ENCODE data around the gene CKAP2L. TPM values are rescaled to one million over a fixed set of nuclear protein-coding genes. Genes with fewer than 3 reads are reported as not detected.

CKAP2L gene
- total and polyA plus RNA-seq, 9 of the 15 experiments (the other 6 are each of a cell fraction or from before 2014, with no cell fraction given): 10.4 to 21.9 (median 14.2) TPM

DNA sequence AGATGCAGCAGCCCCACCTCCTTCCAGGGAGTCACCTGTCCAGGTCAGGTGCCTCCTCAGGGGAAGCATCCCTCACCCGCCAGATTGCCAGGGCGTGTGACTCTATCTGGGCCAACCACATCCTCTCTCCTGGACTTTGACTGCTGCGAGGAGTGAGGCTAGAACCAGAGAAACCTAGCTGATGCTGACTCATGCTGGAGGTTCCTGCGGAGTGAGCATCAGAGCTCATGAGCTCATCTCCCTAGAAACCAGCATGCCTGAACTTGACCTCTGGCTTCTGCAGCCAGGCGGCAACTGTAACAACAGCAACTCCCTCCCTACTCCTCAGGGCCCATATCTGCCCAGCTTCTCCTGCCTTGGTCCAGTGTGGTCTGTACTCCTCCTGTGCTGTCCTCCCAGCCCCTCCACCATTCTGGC, 71.9 kb downstream of the CKAP2L start (continued):
- TF ChIP-seq ARID2 (IDR thresholded peaks at IDR 0.05) (no peak), HDAC3 (IDR thresholded peaks at IDR 0.05; ENCODE audit: borderline replicate concordance, partially characterized antibody) (no peak), ATF1 (CRISPR knock-in tag; IDR thresholded peaks at IDR 0.05) (no peak), ATF1 (tag; IDR thresholded peaks at IDR 0.05) (peak; percentile 47; the same call in 1 of the 2 replicates), NFE2L1 (tag; IDR thresholded peaks at IDR 0.05; ENCODE audit: borderline replicate concordance, low read depth) (peak; percentile 61; the same call in 1 of the 2 replicates), KDM1A (IDR thresholded peaks at IDR 0.05) (peak; percentile 82 to 86; a peak in 3 of 4 replicates), ZC3H4 (CRISPR knock-in tag; IDR thresholded peaks at IDR 0.05; ENCODE audit: borderline replicate concordance) (no peak), DACH1 (IDR thresholded peaks at IDR 0.05; ENCODE audit: partially characterized antibody) (no peak), RBM15 (IDR thresholded peaks at IDR 0.05; ENCODE audit: insufficient read depth, low read length) (no peak), ZNF140 (CRISPR knock-in tag; IDR thresholded peaks at IDR 0.05) (no peak), ZNF253 (CRISPR knock-in tag; conservative IDR thresholded peaks at IDR 0.05) (no peak), SMAD4 (CRISPR knock-in tag; conservative IDR thresholded peaks at IDR 0.05) (0 out of 2 replicates have a peak, but pooled peaks have one; percentile 31), ZNF584 (CRISPR knock-in tag; IDR thresholded peaks at IDR 0.05; ENCODE audit: low read depth) (no peak), MTA1 (IDR thresholded peaks at IDR 0.05; ENCODE audit: borderline replicate concordance) (peak; percentile 23; the same call in 1 of the 2 replicates), MTA2 (IDR thresholded peaks at IDR 0.05; ENCODE audit: low read depth) (0 out of 2 replicates have a peak, but pooled peaks have one; percentile 6), GABPB1 (CRISPR knock-in tag; IDR thresholded peaks at IDR 0.05) (peak; percentile 32; the same call in 1 of the 2 replicates), BACH1 (tag; IDR thresholded peaks at IDR 0.05) (peak; percentile 95), ZNF79 (CRISPR knock-in tag; IDR thresholded peaks at IDR 0.05; ENCODE audit: low read depth) (no peak), RFX5 (IDR thresholded peaks at IDR 0.05; ENCODE audit: low read depth, low read length) (no peak)
- TF ChIP-seq, protein P1, sequence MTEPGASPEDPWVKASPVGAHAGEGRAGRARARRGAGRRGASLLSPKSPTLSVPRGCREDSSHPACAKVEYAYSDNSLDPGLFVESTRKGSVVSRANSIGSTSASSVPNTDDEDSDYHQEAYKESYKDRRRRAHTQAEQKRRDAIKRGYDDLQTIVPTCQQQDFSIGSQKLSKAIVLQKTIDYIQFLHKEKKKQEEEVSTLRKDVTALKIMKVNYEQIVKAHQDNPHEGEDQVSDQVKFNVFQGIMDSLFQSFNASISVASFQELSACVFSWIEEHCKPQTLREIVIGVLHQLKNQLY (CRISPR knock-in tag; conservative IDR thresholded peaks at IDR 0.05): no peak
- TF ChIP-seq, protein P2, sequence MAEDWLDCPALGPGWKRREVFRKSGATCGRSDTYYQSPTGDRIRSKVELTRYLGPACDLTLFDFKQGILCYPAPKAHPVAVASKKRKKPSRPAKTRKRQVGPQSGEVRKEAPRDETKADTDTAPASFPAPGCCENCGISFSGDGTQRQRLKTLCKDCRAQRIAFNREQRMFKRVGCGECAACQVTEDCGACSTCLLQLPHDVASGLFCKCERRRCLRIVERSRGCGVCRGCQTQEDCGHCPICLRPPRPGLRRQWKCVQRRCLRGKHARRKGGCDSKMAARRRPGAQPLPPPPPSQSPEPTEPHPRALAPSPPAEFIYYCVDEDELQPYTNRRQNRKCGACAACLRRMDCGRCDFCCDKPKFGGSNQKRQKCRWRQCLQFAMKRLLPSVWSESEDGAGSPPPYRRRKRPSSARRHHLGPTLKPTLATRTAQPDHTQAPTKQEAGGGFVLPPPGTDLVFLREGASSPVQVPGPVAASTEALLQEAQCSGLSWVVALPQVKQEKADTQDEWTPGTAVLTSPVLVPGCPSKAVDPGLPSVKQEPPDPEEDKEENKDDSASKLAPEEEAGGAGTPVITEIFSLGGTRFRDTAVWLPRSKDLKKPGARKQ (CRISPR knock-in tag; IDR thresholded peaks at IDR 0.05): no peak
- TF ChIP-seq, protein P3, sequence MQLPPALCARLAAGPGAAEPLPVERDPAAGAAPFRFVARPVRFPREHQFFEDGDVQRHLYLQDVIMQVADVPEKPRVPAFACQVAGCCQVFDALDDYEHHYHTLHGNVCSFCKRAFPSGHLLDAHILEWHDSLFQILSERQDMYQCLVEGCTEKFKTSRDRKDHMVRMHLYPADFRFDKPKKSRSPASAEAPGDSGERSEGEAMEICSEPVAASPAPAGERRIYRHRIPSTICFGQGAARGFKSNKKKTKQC (CRISPR knock-in tag; IDR thresholded peaks at IDR 0.05): peak; percentile 94; the same call in 1 of the 2 replicates
- TF ChIP-seq, protein P4, sequence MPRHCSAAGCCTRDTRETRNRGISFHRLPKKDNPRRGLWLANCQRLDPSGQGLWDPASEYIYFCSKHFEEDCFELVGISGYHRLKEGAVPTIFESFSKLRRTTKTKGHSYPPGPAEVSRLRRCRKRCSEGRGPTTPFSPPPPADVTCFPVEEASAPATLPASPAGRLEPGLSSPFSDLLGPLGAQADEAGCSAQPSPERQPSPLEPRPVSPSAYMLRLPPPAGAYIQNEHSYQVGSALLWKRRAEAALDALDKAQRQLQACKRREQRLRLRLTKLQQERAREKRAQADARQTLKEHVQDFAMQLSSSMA (CRISPR knock-in tag; IDR thresholded peaks at IDR 0.05): no peak
- TF ChIP-seq, protein P5, sequence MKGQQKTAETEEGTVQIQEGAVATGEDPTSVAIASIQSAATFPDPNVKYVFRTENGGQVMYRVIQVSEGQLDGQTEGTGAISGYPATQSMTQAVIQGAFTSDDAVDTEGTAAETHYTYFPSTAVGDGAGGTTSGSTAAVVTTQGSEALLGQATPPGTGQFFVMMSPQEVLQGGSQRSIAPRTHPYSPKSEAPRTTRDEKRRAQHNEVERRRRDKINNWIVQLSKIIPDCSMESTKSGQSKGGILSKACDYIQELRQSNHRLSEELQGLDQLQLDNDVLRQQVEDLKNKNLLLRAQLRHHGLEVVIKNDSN (CRISPR knock-in tag; IDR thresholded peaks at IDR 0.05): peak; percentile 59; the same call in 1 of the 2 replicates
